GM23338 (cell line): Measurements from ENCODE around the gene ASB2. TPM values are rescaled to one million over a fixed set of nuclear protein-coding genes. Genes with fewer than 3 reads are reported as not detected.

Experiments used
- ATAC-seq: fragments of 200-7000 bp; cut with Tn5 transposase; 3 replicates; pipeline ENCODE4 v1.9.1; 2020
- DNase-seq: peaks from one replicate; pipeline ENCODE4 v3.0.0-alpha.2; 2015; ENCODE audit warnings: low spot score
- H2AFZ ChIP-seq: fragments of 200-600 bp; sonication (generic); 2 replicates; pipeline ENCODE4 v1.8.0; 2016; ENCODE audit warnings: antibody characterized with exemption, mild to moderate bottlenecking, moderate library complexity
- H3F3A ChIP-seq: fragments of 200-600 bp; sonication (generic); replicated peaks from 2 replicates; pipeline ENCODE4 v1.8.0; 2017; ENCODE audit warnings: antibody characterized with exemption, mixed run types, low read depth
- H3K27ac ChIP-seq: fragments of 200-600 bp; sonication (generic); 2 replicates; pipeline ENCODE4 v1.6.1; 2016; ENCODE audit warnings: low read depth
- H3K27me3 ChIP-seq: fragments of 200-600 bp; sonication (generic); 2 replicates; pipeline ENCODE4 v1.8.0; 2016; ENCODE audit warnings: mild to moderate bottlenecking, mixed run types, moderate library complexity; ENCODE audit not compliant: insufficient read depth
- H3K36me3 ChIP-seq: fragments of 200-600 bp; sonication (generic); 2 replicates; pipeline ENCODE4 v1.8.0; 2016; ENCODE audit warnings: mild to moderate bottlenecking; ENCODE audit not compliant: insufficient read depth
- H3K4me1 ChIP-seq: fragments of 200-600 bp; sonication (generic); 2 replicates; pipeline ENCODE4 v1.8.0; 2016; ENCODE audit warnings: mild to moderate bottlenecking, moderate library complexity; ENCODE audit not compliant: insufficient read depth
- H3K4me2 ChIP-seq: fragments of 200-600 bp; sonication (generic); 2 replicates; pipeline ENCODE4 v1.7.1; 2017; ENCODE audit warnings: mixed run types
- H3K4me3 ChIP-seq: fragments of 200-600 bp; sonication (generic); 2 replicates; pipeline ENCODE4 v1.6.1; 2016; ENCODE audit warnings: mixed run types
- H3K79me2 ChIP-seq: fragments of 200-600 bp; sonication (generic); replicated peaks from 2 replicates; pipeline ENCODE4 v1.8.0; 2017; ENCODE audit warnings: mild to moderate bottlenecking; ENCODE audit not compliant: insufficient read depth
- H3K9me2 ChIP-seq: fragments of 200-600 bp; sonication (generic); 2 replicates; pipeline ENCODE4 v1.8.0; 2017; ENCODE audit not compliant: insufficient read depth
- H4K20me1 ChIP-seq: fragments of 200-600 bp; sonication (generic); replicated peaks from 2 replicates; pipeline ENCODE4 v1.8.0; 2017; ENCODE audit warnings: mild to moderate bottlenecking; ENCODE audit not compliant: insufficient read depth
- H3K27ac Mint-ChIP-seq: 2 replicates; pipeline ENCODE4 v1.8.0; 2020; ENCODE audit warnings: inconsistent platforms, mild to moderate bottlenecking, moderate library complexity, mixed read lengths
- H3K27me3 Mint-ChIP-seq: 3 replicates; pipeline ENCODE4 v1.8.0; 2022; ENCODE audit warnings: low read depth, mild to moderate bottlenecking, moderate library complexity, mixed read lengths, inconsistent platforms; ENCODE audit not compliant: insufficient read depth, poor library complexity
- H3K36me3 Mint-ChIP-seq: 3 replicates; pipeline ENCODE4 v1.8.0; 2021; ENCODE audit warnings: low read depth, mild to moderate bottlenecking, inconsistent platforms, moderate library complexity, mixed read lengths
- H3K4me1 Mint-ChIP-seq: 3 replicates; pipeline ENCODE4 v1.8.0; 2020; ENCODE audit warnings: mild to moderate bottlenecking, inconsistent platforms, mixed read lengths
- H3K4me3 Mint-ChIP-seq: 3 replicates; pipeline ENCODE4 v1.8.0; 2021; ENCODE audit warnings: moderate library complexity, mild to moderate bottlenecking, inconsistent platforms, mixed read lengths
- H3K9me3 Mint-ChIP-seq: 3 replicates; pipeline ENCODE4 v1.8.0; 2020; ENCODE audit warnings: moderate library complexity, mild to moderate bottlenecking, inconsistent platforms, mixed read lengths
- CREB1 ChIP-seq: fragments of 250-450 bp; sonication (Bioruptor Pico); IDR thresholded peaks from 2 replicates; pipeline ENCODE4 v1.5.0; 2020; ENCODE audit warnings: low read depth, mild to moderate bottlenecking, moderate library complexity
- CTCF ChIP-seq, 2 experiments: fragments of 200-600 bp in 1 of 2; sonication (generic) in 1 of 2; conservative IDR thresholded peaks; 2 replicates each; pipeline versions ENCODE4 v1.5.1 to v1.6.1; 2016 to 2017; ENCODE audit warnings: antibody characterized with exemption in 2 of 2, low read depth in 2 of 2, mild to moderate bottlenecking in 2 of 2, moderate library complexity in 1 of 2
- ETS1 ChIP-seq: IDR thresholded peaks from 2 replicates; pipeline ENCODE4 v1.6.1; 2016; ENCODE audit warnings: antibody characterized with exemption
- EZH2 ChIP-seq: fragments of 200-600 bp; sonication (generic); IDR thresholded peaks from one replicate; pipeline ENCODE4 v1.8.0; 2017; ENCODE audit warnings: antibody characterized with exemption, mild to moderate bottlenecking, low read depth; ENCODE audit not compliant: unreplicated experiment
- EZH2phosphoT487 ChIP-seq: fragments of 200-600 bp; sonication (generic); IDR thresholded peaks from one replicate; pipeline ENCODE4 v1.8.1; 2018; ENCODE audit warnings: antibody characterized with exemption; ENCODE audit not compliant: unreplicated experiment
- JUNB ChIP-seq: IDR thresholded peaks from one replicate; pipeline ENCODE4 v1.6.1; 2016; ENCODE audit warnings: antibody characterized with exemption; ENCODE audit not compliant: unreplicated experiment
- NANOG ChIP-seq: IDR thresholded peaks from 2 replicates; pipeline ENCODE4 v1.6.1; 2016; ENCODE audit warnings: antibody characterized with exemption, borderline replicate concordance
- POLR2AphosphoS5 ChIP-seq: IDR thresholded peaks from 2 replicates; pipeline ENCODE4 v1.6.1; 2016; ENCODE audit warnings: antibody characterized with exemption, low read depth
- REST ChIP-seq: IDR thresholded peaks from one replicate; pipeline ENCODE4 v1.6.1; 2018; ENCODE audit warnings: antibody characterized with exemption; ENCODE audit not compliant: unreplicated experiment
- STAT1 ChIP-seq: IDR thresholded peaks from one replicate; pipeline ENCODE4 v1.6.1; 2016; ENCODE audit warnings: antibody characterized with exemption; ENCODE audit not compliant: unreplicated experiment
- ZNF114 ChIP-seq: fragments of 250-450 bp; sonication (Bioruptor Pico); IDR thresholded peaks from 2 replicates; pipeline ENCODE4 v1.5.0; 2020; ENCODE audit warnings: mild to moderate bottlenecking, moderate library complexity
- ZNF331 ChIP-seq: fragments of 250-450 bp; sonication (Bioruptor Pico); IDR thresholded peaks from 2 replicates; pipeline ENCODE4 v1.5.0; 2020; ENCODE audit warnings: low read depth, mild to moderate bottlenecking, moderate library complexity
- ZNF462 ChIP-seq: fragments of 250-450 bp; sonication (Bioruptor Pico); IDR thresholded peaks from 2 replicates; pipeline ENCODE4 v1.5.0; 2020; ENCODE audit warnings: mild to moderate bottlenecking, moderate library complexity
- polyA plus RNA-seq: library from polyadenylated mRNA; unstranded; fragments of >200 nt; fragmentation: Nextera tagmentation; extraction: Ambion mirVana; gene quantifications from 2 replicates; pipeline ENCODE4 v1.2.1, GENCODE V29; 2016
- total RNA-seq: library from RNA; depleted of rRNA; stranded (reverse); fragments of >200 nt; shearing (Covaris generic); gene quantifications from 2 replicates; pipeline ENCODE4 v1.2.3, GENCODE V29; 2014

ASB2 gene
- total and polyA plus RNA-seq, 2 experiments from 2014 or later = 1.2 to 1.7 TPM

GRCh38 chr14:93930989-93931307, 45.4 kb downstream of the ASB2 start:
- no peak for DNase-seq
- H3K27ac ChIP-seq = no peak overlapping the region

More at GRCh38 chr14:93930989-93931307, 45.4 kb downstream of the ASB2 start:
- peaks cover 12% of the 10 kb centered on the region for H3K27me3 Mint-ChIP-seq
- Histone ChIP-seq H3K9me2 (no peaks in the 10 kb centered on the region), H3K4me2 (no peak overlapping the region), H3K27me3 (no peaks in the 10 kb centered on the region), H2AFZ (no peak overlapping the region), H3K4me1 (no peaks in the 10 kb centered on the region), H3F3A (no peaks in the 10 kb centered on the region), H3K4me3 (no peak overlapping the region), H3K79me2 (no peaks in the 10 kb centered on the region), H3K36me3 (no peaks in the 10 kb centered on the region), H4K20me1 (no peaks in the 10 kb centered on the region)
- TF ChIP-seq CTCF (conservative IDR thresholded peaks at IDR 0.05; ENCODE audit: low read depth in 2 of 2) (no peak), ZNF462 (CRISPR knock-in tag) (no peak), ZNF114 (CRISPR knock-in tag) (no peak), STAT1 (no peak), ZNF331 (CRISPR knock-in tag) (no peak), REST (no peak), ETS1 (no peak), NANOG (no peak), EZH2 (no peak), POLR2AphosphoS5 (no peak), CREB1 (CRISPR knock-in tag) (no peak), EZH2phosphoT487 (no peak), JUNB (no peak)
- H3K9me3 Mint-ChIP-seq = no peaks in the 10 kb centered on the region
- no peaks in the 10 kb centered on the region; the same call in 2 of the 3 replicates for H3K4me1 Mint-ChIP-seq
- H3K4me3 Mint-ChIP-seq = no peak overlapping the region
- H3K36me3 Mint-ChIP-seq = no peaks in the 10 kb centered on the region; the same call in 2 of the 3 replicates
- ATAC-seq = no peak
- H3K27ac Mint-ChIP-seq = no peak overlapping the region
